ENCODE data around the gene GOLGA3. TPM values are rescaled to one million over a fixed set of nuclear protein-coding genes. Genes with fewer than 3 reads are reported as not detected.
"Not testable (repeated sequence)": the region's sequence is repeated elsewhere in the genome, so short reads cannot be mapped to it uniquely, and the experiment has no call there.

The GOLGA3 gene
- total RNA-seq, 1 donor from 2014 or later = 134 TPM

DNA sequence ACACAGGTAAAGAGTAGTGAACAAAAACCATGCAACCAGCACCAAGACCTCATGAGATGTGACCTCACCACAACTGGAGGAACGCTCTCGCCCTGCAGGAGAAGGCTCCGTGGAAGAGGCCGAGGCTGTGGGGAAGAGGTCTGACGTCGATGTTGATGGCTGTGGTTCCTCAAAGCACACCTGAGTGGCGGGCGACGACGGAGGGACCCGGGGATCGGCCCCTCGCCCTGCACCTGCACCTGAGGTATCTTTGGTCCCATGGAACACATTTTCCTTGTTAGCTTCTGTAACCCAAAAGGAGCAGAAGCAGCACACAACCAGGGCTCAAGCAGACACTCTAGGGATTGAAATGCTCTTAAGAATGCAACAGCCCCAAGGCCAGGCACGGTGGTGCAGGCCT lies 40.9 kb upstream of the GOLGA3 start:
- DNase-seq (ENCODE audit: low read depth) = no peak
- no peak for TF ChIP-seq CTCF (IDR thresholded peaks at IDR 0.05; ENCODE audit: insufficient read depth, low read length, severe bottlenecking)
- no peaks in the 10 kb centered on the region for H3K27me3 ChIP-seq (ENCODE audit: control insufficient read depth, insufficient read depth, low read length)
- H3K36me3 ChIP-seq (ENCODE audit: control insufficient read depth, insufficient read depth, low read length) = peaks cover 31% of the 10 kb centered on the region
- no peak for FAIRE-seq
- H3K4me3 ChIP-seq (ENCODE audit: low read depth, low read length) = no peak overlapping the region

GRCh38 chr12:132866251-132866828 lies 37.7 kb upstream of the GOLGA3 start:
- DNase-seq (ENCODE audit: low read depth) = peak; percentile 74
- Histone ChIP-seq H3K4me3 (ENCODE audit: low read depth, low read length) (no peak overlapping the region), H3K36me3 (ENCODE audit: control insufficient read depth, insufficient read depth, low read length) (peaks cover 26% of the 10 kb centered on the region), H3K27me3 (ENCODE audit: control insufficient read depth, insufficient read depth, low read length) (no peaks in the 10 kb centered on the region)
- FAIRE-seq = peak; percentile 100
- no peak for TF ChIP-seq CTCF (IDR thresholded peaks at IDR 0.05; ENCODE audit: insufficient read depth, low read length, severe bottlenecking)

- FAIRE-seq (no peak), DNase-seq (ENCODE audit: low read depth) (no peak)
- Histone ChIP-seq H3K27me3 (ENCODE audit: control insufficient read depth, insufficient read depth, low read length) (no peaks in the 10 kb centered on the region), H3K4me3 (ENCODE audit: low read depth, low read length) (no peak overlapping the region), H3K36me3 (ENCODE audit: control insufficient read depth, insufficient read depth, low read length) (peaks cover 29% of the 10 kb centered on the region)
- TF ChIP-seq CTCF (IDR thresholded peaks at IDR 0.05; ENCODE audit: insufficient read depth, low read length, severe bottlenecking) = no peak
These were observed 32.9 kb upstream of the GOLGA3 start for GRCh38 chr12:132861558-132861957.

DNA sequence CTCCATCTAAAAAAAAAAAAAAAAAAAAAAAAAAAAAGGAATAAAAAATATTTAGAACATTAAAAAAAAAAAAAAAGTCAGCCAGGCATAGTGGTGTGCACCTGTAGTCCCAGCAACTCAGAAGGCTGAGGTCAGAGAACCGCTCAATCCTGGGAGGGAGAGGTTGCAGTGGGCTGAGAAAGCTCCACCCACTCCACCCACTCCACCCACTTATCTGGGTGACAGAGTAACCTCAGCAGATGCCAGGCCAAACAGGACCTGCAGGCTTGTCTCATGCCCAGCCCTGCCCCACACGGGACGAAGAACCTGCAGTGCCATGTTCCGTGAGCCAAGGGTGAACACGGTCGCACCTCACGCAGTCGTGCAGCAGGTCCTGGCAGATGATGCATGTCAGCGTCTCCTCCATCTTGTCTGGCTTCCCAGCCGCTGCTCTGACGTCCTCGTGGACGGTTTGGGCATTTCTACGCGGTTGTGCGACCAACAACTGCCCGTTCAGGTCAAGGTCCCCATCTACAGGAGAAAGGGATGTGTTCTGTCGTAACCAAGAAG lies 30.1 kb upstream of the GOLGA3 start:
- Histone ChIP-seq H3K36me3 (ENCODE audit: control insufficient read depth, insufficient read depth, low read length) (peaks cover 33% of the 10 kb centered on the region), H3K27me3 (ENCODE audit: control insufficient read depth, insufficient read depth, low read length) (no peaks in the 10 kb centered on the region), H3K4me3 (ENCODE audit: low read depth, low read length) (no peak overlapping the region)
- DNase-seq (ENCODE audit: low read depth) (peak; percentile 4), FAIRE-seq (no peak)
- no peak for TF ChIP-seq CTCF (IDR thresholded peaks at IDR 0.05; ENCODE audit: insufficient read depth, low read length, severe bottlenecking)

DNA sequence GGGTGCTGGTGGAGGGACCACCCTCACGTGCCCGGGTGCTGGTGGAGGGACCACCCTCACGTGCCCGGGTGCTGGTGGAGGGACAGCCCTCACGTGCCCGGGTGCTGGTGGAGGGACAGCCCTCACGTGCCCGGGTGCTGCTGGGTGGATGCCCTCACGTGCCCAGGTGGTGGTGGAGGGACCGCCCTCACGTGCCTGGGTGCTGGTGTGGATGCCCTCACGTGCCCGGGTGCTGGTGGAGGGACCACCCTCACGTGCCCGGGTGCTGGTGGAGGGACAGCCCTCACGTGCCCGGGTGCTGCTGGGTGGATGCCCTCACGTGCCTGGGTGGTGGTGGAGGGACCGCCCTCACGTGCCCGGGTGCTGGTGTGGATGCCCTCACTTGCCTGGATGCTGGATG lies 28.4 kb upstream of the GOLGA3 start:
- H3K4me3 ChIP-seq (ENCODE audit: low read depth, low read length); DNase-seq (ENCODE audit: low read depth); H3K27me3 ChIP-seq (ENCODE audit: control insufficient read depth, insufficient read depth, low read length); FAIRE-seq: not testable (repeated sequence)
- peaks cover 41% of the 10 kb centered on the region for H3K36me3 ChIP-seq (ENCODE audit: control insufficient read depth, insufficient read depth, low read length)

DNA sequence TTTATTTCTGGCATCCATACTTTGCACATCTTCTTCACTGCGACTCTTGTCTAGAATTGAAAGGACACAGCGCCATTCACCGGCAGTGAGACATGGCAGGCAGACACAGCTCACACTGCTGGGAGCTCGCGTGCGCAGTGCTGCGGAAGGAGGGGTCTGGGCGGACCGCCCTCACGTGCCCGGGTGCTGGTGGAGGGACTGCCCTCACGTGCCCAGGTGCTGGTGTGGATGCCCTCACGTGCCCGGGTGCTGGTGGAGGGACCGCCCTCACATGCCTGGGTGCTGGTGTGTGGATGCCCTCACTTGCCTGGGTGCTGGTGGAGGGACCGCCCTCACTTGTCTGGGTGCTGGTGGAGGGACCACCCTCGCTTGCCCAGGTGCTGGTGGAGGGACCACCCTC lies 27.9 kb upstream of the GOLGA3 start:
- FAIRE-seq = no peak
- Histone ChIP-seq H3K4me3 (ENCODE audit: low read depth, low read length) (no peak overlapping the region), H3K36me3 (ENCODE audit: control insufficient read depth, insufficient read depth, low read length) (peaks cover 39% of the 10 kb centered on the region), H3K27me3 (ENCODE audit: control insufficient read depth, insufficient read depth, low read length) (no peaks in the 10 kb centered on the region)
- no peak for TF ChIP-seq CTCF (IDR thresholded peaks at IDR 0.05; ENCODE audit: insufficient read depth, low read length, severe bottlenecking)
- no peak for DNase-seq (ENCODE audit: low read depth)

GRCh38 chr12:132855211-132855610 lies 26.5 kb upstream of the GOLGA3 start:
- not testable (repeated sequence) for H3K4me3 ChIP-seq (ENCODE audit: low read depth, low read length); FAIRE-seq; H3K27me3 ChIP-seq (ENCODE audit: control insufficient read depth, insufficient read depth, low read length); DNase-seq (ENCODE audit: low read depth)
- H3K36me3 ChIP-seq (ENCODE audit: control insufficient read depth, insufficient read depth, low read length) = peaks cover 42% of the 10 kb centered on the region
